Activated CD8-positive, alpha-beta memory T cell treated with anti-CD3 and anti-CD28 coated beads, Interleukin-2, amount 50 U/mL, for 1 hour (primary cell): ENCODE data around the gene BRSK1.
A peak's percentile ranks its signal among the peaks of the same experiment; 100 is the strongest.
"Not testable (repeated sequence)": the region's sequence is repeated elsewhere in the genome, so short reads cannot be mapped to it uniquely, and the experiment has no call there.

Source experiments
- DNase-seq: peaks from one replicate; pipeline ENCODE4 v3.0.0-alpha.2; 2020; ENCODE audit errors: extremely low read depth

Gene BRSK1

DNA sequence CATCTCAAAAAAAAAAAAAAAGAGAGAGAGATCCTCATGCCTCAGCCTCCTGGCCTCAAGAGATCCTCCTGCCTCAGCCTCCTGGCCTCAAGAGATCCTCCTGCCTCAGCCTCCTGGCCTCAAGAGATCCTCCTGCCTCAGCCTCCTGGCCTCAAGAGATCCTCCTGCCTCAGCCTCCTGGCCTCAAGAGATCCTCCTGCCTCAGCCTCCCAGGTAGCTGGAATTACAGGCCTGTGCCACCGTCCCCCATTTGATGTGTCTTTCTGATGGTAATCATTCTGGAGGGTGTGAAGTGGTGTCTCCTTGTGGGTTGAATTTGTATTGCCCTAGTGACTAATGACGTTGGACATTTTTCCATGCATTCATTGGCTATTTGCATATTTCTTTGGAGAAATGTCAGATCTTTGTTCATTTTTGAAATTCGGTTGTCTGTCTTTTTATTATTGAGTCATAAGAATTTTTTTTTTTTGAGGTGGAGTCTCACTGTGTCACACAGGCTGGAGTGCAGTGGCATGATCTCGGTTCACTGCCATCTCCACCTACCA lies 45.0 kb downstream of the BRSK1 start:
- not testable (repeated sequence) for DNase-seq

DNA sequence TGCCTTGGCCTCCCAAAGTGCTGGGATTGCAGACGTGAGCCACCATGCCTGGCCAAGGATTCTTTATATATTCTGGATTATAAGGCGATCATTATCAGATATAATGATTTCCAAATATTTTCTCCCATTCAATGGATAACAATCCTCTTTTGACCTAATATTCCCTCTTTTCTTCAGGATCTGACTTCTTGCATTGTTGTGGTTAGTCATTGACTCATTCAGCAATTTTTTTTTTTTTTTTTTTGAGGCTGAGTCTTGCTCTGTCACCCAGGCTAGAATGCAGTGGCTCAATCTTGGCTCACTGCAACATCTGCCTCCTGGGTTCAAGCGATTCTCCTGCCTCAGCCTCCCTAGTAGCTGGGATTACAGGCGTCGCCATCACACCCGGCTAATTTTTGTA lies 46.0 kb downstream of the BRSK1 start:
- not testable (repeated sequence) for DNase-seq

DNA sequence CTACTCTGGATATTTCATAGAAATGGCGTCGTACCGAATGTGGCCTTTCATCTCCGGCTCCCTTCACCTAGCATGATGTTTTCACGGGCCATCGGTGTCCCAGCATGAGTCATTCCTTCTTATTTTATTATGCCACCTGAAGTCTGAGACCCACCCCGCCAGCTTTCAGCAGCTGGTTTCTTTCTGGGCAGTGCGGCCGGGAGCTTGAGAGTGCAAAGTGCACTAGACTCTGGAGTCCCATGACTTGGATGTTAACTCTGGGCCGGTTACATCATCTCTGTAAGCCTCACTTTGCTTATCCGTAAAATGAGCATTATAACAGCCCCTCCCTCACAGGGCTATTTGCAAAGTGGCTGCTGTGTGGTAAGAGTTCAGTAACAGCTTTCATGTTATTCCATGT lies 50.1 kb downstream of the BRSK1 start:
- no peak for DNase-seq

DNA sequence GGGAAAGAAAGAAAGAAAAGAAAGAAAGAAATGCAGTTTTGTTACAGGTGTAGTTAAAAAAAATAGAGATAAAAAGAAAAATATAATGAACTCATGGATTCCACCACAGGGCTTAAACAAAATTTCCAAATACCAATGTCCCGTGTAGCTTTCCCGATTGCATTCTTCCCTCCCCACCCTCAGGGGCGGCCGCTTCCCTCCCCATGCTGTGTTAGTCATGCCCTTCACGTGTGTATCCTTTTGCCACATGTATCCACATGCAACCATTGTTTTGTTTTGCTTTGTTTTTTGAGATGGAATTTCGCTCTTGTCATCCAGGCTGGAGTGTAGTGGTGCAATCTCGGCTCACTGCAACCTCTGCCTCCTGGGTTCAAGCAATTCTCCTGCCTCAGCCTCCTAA lies 52.3 kb downstream of the BRSK1 start:
- no peak for DNase-seq

DNA sequence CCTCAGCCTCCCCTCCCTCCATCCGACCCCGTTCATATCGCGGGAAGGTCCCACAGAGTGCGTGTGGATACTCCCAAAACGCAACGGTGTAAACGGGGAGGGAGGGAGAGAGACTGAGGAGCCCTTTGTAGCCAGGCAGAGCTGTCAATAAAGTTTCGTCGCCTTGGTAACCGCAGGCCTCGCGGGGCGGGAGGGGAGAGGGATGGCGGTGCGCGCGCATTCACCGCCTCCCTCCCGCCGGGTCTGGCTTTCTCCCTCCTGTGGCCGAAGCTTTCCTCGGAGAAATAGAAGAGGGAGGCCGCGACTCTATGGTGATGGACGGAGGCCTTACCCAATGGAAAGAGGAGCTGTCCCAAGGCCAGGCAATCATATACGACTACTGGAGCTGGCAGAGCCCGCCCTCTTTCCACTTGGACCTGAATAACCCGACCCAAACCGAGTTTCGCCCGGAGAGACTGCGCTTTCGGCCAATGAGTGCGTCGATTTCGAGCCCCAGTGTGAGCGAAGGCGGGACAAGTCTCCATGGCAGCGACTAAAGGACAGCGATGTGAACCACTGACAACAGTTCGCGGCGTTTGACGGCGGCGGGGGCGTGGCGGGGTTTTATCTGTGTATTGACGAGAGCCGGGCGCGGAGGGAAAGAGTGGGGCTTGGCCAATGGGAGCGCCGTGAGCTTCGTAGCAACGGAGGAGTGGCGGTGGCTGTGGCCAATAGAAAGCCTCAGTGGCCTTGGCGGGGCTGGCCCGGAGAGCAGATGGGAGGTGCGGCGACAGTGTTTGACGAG lies 55.5 kb downstream of the BRSK1 start, which contains the start of gene KMT5C:
Gene KMT5C, plus strand, starts transcription at position 772 of the 784 bp plus-strand sequence. CDS start 2,061 bp downstream, outside the sequence.
- DNase-seq: peak; percentile 100

DNA sequence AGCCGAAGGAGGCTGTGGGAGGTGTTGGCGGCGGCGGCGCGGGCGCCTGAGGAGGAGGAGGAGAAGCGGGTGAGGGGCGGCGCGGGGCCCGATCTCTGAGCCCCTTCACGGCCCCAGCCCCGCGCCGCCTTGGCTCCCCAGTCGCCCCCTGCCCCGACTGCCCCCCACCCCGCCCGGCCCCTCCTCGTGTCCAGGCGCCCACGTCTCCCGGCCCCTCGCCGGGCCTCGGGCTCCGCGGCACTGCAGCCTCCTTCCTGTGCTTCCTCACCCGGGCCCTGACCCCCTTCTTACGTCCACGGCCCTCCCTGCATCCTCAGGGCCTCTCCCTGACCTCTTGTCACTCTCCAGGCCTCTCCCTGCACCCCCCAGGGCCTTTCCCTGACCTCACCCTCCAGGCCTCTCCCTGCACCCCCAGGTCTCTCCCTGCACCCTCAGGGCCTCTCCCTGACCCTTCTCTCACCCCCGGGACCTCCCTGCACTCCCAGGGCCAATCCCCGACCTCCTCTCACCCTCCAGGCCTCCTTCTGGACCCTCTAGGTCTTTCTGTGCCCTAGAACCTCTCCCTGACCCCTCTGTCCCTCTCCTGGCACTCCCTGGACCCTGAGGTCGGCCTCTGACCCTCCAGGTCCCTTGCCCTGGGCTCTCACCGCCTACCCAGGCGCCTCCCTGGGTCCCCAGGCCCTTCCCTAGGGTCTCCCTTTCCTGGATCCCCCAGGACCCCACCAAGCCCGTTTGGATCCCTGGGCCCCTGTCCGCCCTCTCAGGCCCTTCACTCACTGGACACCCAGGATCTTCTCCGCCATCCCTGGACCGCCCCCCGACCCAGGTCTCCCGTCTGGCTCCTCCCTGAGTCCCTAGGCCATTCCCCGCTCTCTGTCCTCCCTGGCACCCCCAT lies 56.3 kb downstream of the BRSK1 start:
- no peak for DNase-seq

DNA sequence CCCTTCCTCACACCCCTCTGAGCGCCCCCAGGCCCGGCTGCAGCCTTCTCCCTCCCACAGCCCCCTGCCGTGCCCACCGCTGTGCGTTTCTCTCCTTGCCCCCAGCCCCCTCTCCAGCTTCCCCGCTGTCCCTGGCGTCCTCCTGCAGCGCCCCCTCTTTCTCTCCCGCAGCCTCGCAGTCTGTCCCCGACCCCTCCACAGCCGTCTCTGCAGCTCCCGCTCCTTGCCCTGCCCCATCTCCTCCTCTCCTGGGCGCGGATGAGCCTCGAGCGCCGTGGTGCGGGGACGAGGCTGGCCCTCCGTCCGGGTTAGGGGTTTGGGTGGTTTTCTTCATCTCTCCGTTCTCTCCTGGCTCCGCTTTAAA lies 57.0 kb downstream of the BRSK1 start:
- no peak for DNase-seq

DNA sequence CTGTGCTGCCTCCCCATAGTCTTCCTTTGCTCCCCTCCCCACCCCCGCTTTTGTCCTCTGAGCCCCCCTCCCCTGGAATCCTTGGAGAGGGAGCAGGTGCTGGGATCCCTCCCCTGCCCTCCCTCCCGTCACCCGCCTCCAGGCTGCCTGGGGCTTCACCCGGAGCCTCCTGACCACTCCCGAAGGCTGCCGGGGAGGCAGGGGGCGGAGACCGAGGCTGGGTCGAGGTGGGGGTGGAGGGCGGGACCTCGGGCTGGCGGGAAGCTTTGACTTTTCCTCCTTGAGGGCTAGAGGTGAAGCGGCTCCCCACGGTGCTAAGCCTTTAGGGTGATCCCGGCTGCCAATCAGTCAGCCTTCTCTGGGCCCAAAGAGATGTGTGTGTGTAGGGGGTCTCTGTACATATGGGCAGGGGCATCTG lies 57.4 kb downstream of the BRSK1 start:
- no peak for DNase-seq

DNA sequence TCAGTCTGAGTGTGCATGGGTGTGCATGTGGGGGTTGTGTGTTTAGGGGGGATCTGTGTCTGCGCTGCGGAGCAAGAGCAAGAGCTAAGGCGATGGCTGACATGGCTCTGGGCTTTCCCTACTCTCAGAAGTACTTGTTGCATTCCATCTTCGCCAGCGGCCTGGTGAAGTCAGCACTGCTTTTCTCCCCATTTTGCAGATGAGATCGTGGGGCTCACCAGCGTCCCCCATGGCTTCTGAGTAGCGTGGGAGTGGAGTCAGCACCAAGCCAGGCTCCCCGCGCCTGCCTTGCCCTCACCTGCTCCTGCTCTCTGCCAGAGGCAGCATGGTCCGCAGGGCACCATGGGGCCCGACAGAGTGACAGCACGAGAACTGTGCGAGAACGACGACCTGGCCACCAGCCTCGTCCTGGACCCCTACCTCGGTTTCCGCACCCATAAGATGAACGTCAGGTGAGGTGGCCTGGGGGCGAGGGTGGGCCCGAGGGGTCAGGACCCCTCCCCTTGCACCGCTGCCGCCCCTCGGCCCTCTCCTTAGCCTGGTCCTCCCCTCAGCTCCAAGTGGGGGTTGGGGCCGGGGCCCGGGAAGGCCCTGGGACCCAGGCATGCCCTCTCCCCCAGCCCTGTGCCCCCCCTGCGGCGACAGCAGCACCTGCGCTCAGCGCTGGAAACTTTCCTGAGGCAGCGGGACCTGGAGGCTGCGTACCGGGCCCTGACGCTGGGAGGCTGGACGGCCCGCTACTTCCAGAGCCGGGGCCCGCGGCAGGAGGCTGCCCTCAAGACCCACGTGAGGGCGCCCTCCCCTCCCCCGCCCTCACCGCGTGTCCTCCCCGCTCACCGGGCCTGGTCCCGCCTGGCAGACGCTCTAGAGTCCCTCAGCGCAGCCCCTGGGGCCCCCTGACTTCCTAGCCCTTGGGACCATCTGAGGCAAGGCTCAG lies 58.1 kb downstream of the BRSK1 start:
- no peak for DNase-seq

DNA sequence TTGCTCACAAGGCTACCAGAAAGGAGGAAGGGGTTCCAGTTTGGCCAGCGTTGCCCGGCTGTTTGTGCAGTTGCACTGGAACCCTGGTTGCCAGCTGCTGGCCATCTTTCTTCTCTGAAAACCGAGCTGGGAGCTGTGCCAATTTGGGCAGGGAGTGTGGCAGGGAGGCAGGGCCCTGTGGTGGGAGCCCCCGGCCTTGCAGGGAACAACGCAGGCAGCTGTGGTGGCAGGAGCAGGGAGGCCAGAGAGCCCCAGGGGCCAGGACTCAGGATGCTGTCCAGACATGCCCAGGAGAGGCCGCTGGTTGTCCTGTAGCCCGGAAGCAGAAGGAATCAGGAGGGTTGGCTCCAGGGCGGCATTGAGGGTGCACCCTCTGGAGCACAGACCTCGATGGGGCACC lies 60.6 kb downstream of the BRSK1 start:
- DNase-seq: no peak

DNA sequence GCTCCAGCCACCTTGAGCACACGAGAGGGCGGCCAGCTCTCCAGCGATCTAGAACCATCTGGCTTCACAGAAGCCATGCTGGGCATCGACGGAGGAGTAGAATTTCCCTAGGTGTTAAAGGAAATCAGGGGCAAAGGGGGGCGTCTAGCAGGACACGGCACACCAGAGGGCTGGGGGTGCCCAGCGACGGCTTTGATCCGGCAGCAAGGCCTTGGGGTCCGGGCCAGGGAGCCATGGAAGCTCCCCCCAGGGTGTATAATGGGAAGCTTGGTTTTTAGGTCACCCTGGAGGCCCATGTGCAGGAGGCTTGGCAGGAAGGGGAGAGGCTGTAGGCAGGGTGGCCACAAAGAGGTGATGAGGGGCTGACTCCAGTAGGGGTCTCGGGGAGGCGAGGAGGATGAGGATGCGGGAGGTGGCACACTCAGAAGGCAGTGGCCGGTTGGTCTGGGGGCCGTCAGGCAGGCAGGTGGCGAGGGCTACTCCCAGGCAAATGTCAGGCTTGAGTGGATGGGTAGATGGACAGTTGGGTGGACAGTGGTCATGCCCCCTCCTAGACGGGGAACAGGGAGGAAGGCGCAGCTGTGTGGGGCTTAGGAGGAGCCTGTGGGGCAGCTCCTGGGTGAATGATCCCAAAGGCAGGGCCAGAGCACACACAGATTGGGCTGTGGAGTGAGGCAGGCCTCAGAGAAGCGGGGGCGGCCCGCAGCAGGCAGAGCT lies 61.5 kb downstream of the BRSK1 start:
- DNase-seq: no peak

DNA sequence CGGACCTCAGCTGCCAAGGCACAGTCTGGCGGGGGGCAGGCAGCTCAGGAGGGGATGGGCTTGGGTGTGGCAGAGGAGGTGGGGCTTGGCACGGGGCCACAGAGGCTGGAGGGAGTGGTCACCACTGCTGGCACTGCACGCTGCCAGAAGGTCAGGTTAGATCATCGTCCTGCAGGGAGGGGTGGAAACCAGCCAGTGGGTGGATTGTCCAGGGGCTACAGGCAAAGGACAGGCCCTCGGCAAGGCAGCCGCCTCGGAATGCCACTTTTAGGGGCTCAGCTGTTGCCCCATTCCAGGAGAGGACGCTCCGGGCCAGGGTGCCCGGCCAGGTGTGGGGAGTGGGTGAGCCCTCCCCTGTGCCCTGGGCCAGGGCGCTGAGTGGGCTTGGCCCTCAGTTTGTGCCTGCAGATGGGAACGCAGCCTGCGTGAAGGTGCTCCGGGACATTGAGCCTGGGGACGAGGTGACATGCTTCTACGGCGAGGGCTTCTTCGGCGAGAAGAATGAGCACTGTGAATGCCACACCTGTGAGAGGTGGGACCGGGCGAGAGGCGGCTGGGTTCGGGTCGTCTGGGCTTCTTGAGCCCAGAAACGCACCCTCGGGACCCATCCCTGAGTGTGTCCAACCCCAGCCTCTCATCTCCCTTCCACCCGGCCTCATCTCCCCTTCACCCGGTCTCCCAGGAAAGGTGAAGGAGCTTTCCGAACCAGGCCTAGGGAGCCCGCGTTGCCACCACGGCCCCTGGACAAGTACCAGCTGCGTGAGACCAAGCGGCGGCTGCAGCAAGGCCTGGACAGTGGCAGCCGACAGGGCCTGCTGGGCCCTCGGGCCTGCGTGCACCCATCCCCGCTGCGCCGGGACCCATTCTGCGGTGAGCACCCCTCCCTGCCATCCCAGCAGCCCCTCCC lies 62.3 kb downstream of the BRSK1 start:
- DNase-seq: no peak

DNA sequence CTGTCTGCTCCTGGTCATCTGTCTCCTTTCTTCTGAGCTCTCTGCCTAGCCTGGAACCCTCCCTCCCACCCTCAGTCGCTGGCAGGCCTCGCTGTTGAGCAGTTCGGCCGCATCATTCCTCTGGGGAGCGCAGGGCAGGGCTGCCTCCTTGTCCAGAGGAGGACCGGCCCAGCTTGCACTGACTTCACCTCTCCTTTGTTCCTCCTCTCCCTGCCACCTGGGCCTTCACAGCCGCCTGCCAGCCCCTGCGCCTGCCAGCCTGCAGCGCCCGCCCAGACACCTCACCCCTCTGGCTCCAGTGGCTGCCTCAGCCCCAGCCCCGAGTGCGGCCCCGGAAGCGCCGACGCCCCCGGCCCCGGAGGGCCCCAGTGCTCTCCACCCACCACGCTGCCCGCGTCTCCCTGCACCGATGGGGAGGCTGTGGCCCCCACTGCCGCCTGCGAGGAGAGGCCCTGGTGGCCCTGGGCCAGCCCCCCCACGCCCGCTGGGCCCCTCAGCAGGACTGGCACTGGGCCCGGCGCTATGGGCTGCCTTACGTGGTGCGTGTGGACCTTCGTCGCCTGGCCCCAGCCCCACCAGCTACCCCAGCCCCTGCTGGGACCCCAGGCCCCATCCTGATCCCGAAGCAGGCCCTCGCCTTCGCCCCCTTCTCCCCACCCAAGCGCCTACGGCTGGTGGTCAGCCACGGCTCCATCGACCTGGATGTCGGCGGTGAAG lies 63.1 kb downstream of the BRSK1 start:
- no peak for DNase-seq

DNA sequence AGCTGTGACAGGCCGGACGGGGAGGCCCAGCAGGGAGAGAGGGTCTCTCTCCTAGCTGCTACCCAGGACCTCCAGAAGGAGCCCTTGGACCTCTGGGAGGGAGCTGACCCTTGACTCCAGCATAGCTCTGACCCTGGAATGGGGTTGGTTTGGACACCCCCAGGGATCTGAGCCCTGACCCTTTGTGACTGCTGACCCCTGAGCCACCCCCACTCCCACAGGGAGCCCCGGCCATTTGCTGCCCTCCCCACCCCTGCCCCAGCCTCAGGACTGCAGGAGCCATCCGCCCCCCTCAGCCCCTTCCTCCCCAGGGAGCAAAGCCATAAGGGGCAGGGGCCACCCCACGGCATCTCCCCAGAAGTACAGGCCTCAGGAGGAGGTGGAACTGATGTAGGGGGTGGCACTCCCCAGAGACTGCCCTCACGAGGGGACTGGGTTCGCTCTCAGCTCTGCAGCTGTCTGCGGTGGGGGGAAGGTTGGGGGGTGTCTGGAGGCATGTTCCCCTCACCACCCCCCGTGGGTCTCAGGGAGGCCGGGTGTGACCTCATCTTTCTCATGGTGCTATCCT lies 63.7 kb downstream of the BRSK1 start:
- no peak for DNase-seq

DNA sequence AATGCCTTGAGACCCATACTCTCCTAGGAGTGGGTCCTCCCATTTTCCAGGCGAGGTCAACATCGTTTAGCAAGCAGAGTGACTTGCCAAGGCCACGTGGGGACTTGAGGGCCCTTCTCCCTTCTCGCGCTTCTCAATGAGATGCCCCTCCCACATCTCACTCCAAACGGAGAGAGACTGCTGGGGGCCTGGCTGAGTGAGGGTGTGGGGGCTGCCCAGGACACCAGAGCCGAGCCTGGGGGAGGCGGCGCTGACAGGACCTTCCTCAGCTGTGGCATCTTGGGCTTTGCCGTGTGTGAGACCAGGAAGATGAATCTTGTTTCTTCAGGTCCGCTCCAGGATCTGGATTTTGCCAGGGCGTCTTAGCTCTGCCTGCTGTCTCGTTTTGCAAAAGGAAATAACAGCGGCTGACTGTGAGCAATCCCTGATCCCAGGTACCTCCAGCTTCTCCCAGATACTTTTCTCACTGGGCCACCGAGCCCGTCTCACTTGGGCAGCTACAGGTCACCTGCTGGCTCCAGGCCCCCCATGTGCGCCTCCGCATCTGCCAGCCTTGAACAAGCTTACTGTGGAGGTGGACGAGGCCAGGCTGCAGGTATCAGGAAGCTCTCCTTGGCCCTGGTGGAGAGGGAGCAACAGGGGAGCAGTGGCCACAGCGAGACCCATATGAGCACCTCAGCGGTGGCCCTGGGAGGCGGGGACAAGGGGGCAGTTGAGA lies 64.7 kb downstream of the BRSK1 start:
- DNase-seq: no peak

DNA sequence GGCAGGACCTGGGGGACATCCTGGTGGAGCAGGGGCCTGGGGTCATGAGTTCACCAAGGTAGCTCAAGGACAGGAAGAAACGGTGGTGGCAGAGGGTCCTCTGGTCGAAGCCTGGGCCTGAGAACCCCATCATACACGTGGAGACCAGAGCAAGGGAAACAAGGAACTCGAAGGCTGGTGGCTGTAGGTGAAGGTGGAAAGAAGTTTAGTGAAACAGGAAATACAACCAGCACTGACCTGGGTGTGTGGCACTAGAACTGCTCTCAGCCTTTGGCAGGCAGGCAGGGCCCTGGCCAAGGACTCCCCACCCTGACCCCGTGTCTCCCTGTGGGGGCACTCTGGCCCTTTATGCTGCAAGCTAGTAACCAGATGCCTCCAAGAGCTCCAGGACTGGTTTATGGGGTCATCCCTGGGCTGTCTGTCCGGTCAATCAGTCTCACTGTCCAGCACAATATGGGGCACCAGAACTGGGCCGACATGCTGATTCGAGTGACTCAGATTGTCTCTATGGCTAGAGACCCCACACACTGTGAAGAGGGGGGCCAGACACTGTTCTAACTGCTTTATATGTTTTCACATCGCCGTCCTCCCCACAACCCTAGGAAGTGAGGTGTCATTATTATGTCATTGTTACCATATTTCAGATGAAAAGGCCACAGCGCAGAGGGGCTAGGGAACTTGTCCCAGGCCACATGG lies 67.0 kb downstream of the BRSK1 start:
- no peak for DNase-seq

DNA sequence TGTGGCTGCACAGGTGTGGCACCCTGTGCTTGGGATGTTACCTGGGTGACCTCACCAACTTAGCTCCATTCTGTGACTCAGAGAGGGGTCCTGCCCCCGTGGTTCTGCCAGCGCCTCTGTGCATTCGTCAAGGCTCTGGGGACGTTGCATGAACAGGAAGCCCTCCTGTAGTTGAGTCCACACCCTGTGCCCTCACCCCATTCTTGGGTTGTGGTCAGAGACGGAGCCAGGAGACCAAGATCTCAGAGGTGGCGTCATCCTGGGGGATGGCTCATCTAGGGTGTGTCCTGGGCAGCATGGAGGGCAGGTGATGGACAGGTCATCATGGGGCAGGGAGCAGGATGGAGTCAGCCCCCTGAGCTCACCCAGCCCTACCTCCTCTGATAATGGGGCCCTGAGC lies 68.2 kb downstream of the BRSK1 start:
- DNase-seq: no peak
